HepG2 (cell line): ENCODE results near the gene MYH7. TPM values are rescaled to one million over a fixed set of nuclear protein-coding genes. Genes with fewer than 3 reads are reported as not detected.

Experiments used
- ARNT ChIP-seq: fragments of 450-650 bp; IDR thresholded peaks from 2 replicates; pipeline ENCODE4 v1.6.1; 2017
- CCAR2 ChIP-seq: fragments of 200-400 bp; formaldehyde crosslinking; optimal IDR thresholded peaks from 2 replicates; pipeline ENCODE3; 2018; ENCODE audit warnings: low read depth, mild to moderate bottlenecking, low read length, moderate library complexity
- DZIP1 ChIP-seq: sonication (generic); formaldehyde crosslinking; IDR thresholded peaks from 2 replicates; pipeline ENCODE4 v1.5.0; 2020; ENCODE audit warnings: mild to moderate bottlenecking, missing genetic modification reagents
- HNF4G ChIP-seq, 2 experiments: sonication (generic) in 1 of 2; formaldehyde crosslinking in 1 of 2; IDR thresholded peaks; 2 replicates each; pipeline versions ENCODE4 v1.4.0 to v1.6.1; 2011 to 2020; ENCODE audit warnings: borderline replicate concordance in 2 of 2, low read depth in 2 of 2, mild to moderate bottlenecking in 2 of 2, low read length in 1 of 2, missing genetic modification reagents in 1 of 2, moderate library complexity in 1 of 2
- PITX1 ChIP-seq: sonication (generic); formaldehyde crosslinking; IDR thresholded peaks from 2 replicates; pipeline ENCODE4 v1.5.1; 2020; ENCODE audit warnings: mild to moderate bottlenecking, missing genetic modification reagents
- SKI ChIP-seq: fragments of 450-650 bp; IDR thresholded peaks from one replicate; pipeline ENCODE4 v1.6.1; 2018; ENCODE audit warnings: mild to moderate bottlenecking; ENCODE audit not compliant: partially characterized antibody
- SNAPC5 ChIP-seq: sonication (generic); formaldehyde crosslinking; IDR thresholded peaks from 2 replicates; pipeline ENCODE4 v1.8.1; 2023; ENCODE audit warnings: mild to moderate bottlenecking, missing genetic modification reagents, borderline replicate concordance
- SNRNP70 ChIP-seq: fragments of 200-400 bp; formaldehyde crosslinking; IDR thresholded peaks from 2 replicates; pipeline ENCODE4 v1.6.1; 2017; ENCODE audit warnings: mild to moderate bottlenecking, low read depth, low read length, moderate library complexity
- SOX5 ChIP-seq: IDR thresholded peaks from 2 replicates; pipeline ENCODE4 v1.6.1; 2016; ENCODE audit warnings: borderline replicate concordance
- SRSF9 ChIP-seq: fragments of 200-400 bp; formaldehyde crosslinking; IDR thresholded peaks from 2 replicates; pipeline ENCODE4 v1.6.1; 2018; ENCODE audit warnings: borderline replicate concordance, mild to moderate bottlenecking, low read depth, low read length; ENCODE audit not compliant: insufficient read depth, poor library complexity, severe bottlenecking
- TRIM24 ChIP-seq: sonication (generic); formaldehyde crosslinking; IDR thresholded peaks from 2 replicates; pipeline ENCODE4 v1.8.0; 2022; ENCODE audit warnings: mild to moderate bottlenecking, missing genetic modification reagents
- ZBTB10 ChIP-seq: sonication (generic); formaldehyde crosslinking; IDR thresholded peaks from 2 replicates; pipeline ENCODE4 v1.4.0; 2020; ENCODE audit warnings: missing genetic modification reagents, borderline replicate concordance
- ZGPAT ChIP-seq: IDR thresholded peaks from 2 replicates; pipeline ENCODE4 v1.6.1; 2016; ENCODE audit warnings: mild to moderate bottlenecking
- ZNF224 ChIP-seq: sonication (generic); formaldehyde crosslinking; IDR thresholded peaks from 2 replicates; pipeline ENCODE4 v1.5.0; 2020; ENCODE audit warnings: mild to moderate bottlenecking, missing genetic modification reagents
- ZNF230 ChIP-seq: sonication (generic); formaldehyde crosslinking; IDR thresholded peaks from 2 replicates; pipeline ENCODE4 v1.4.0; 2020; ENCODE audit warnings: mild to moderate bottlenecking, missing genetic modification reagents
- ZNF282 ChIP-seq: fragments of 450-650 bp; IDR thresholded peaks from 2 replicates; pipeline ENCODE4 v1.6.1; 2018; ENCODE audit not compliant: partially characterized antibody
- ZNF503 ChIP-seq: sonication (generic); formaldehyde crosslinking; IDR thresholded peaks from 2 replicates; pipeline ENCODE4 v1.4.0; 2020; ENCODE audit warnings: missing genetic modification reagents
- ZNF567 ChIP-seq: sonication (generic); formaldehyde crosslinking; IDR thresholded peaks from 2 replicates; pipeline ENCODE4 v1.8.1; 2023; ENCODE audit warnings: mild to moderate bottlenecking, missing genetic modification reagents, borderline replicate concordance
- ZNF879 ChIP-seq: sonication (generic); formaldehyde crosslinking; IDR thresholded peaks from 2 replicates; pipeline ENCODE4 v1.8.1; 2023; ENCODE audit warnings: missing genetic modification reagents
- ZSCAN29 ChIP-seq: sonication (generic); formaldehyde crosslinking; conservative IDR thresholded peaks from 2 replicates; pipeline ENCODE4 v1.4.0; 2020; ENCODE audit warnings: mild to moderate bottlenecking, missing genetic modification reagents
- polyA plus RNA-seq, 8 experiments: library from polyadenylated mRNA; depleted of rRNA in 3 of 8; stranded (reverse) in 7 of 8; unstranded in 1 of 8; fragments of >200 nt; fragmentation: Illumina TruSeq in 4 of 8; extraction: Trizol in 4 of 8; gene quantifications; 2 replicates each; pipeline versions ENCODE4 v1.2.1 to v1.2.3, GENCODE V29; 2011 to 2016; ENCODE audit warnings: low read depth in 4 of 8, missing spikeins in 1 of 8, mixed read lengths in 1 of 8; ENCODE audit not compliant: insufficient read depth in 1 of 8
- total RNA-seq, 5 experiments: library from RNA; depleted of rRNA; stranded (reverse); fragments of >200 nt; fragmentation: Illumina TruSeq; extraction: Trizol; gene quantifications; 2 replicates each; pipeline ENCODE4 v1.2.3, GENCODE V29; 2016; ENCODE audit warnings: low read depth in 1 of 5

MYH7 gene
- total and polyA plus RNA-seq, 2 of the 13 experiments (the other 11 are each of a cell fraction or from before 2014, with no cell fraction given): 0.04 TPM; not detected in 1

GRCh38 chr14:23435543-23436326 lies at the start of gene MYH7 (continued):
- TF ChIP-seq HNF4G (IDR thresholded peaks at IDR 0.05; ENCODE audit: borderline replicate concordance, low read depth, low read length) (peak; percentile 87), HNF4G (CRISPR knock-in tag; IDR thresholded peaks at IDR 0.05; ENCODE audit: borderline replicate concordance, low read depth) (peak; percentile 57; the same call in 1 of the 2 replicates), ZNF879 (no peak), ZNF567 (CRISPR knock-in tag) (no peak; the same call in 1 of the 2 replicates), SKI (no peak), ZNF282 (no peak), SOX5 (CRISPR knock-in tag) (peak; percentile 98), SRSF9 (no peak), ZNF503 (CRISPR knock-in tag) (no peak), PITX1 (CRISPR knock-in tag) (peak; percentile 62; the same call in 1 of the 2 replicates), ZBTB10 (CRISPR knock-in tag) (no peak), ZGPAT (no peak), CCAR2 (no peak), ARNT (no peak), TRIM24 (CRISPR knock-in tag) (peak; percentile 86; the same call in 1 of the 2 replicates), SNAPC5 (CRISPR knock-in tag) (no peak), SNRNP70 (no peak), DZIP1 (no peak), ZNF230 (peak; percentile 64; the same call in 1 of the 2 replicates), ZSCAN29 (CRISPR knock-in tag) (no peak), ZNF224 (no peak)
